Fibroblast of mammary gland (primary cell): ENCODE results near the gene SPRTN.

ENCODE experiments used
- DNase-seq: peaks from one replicate; pipeline ENCODE4 v3.0.0-alpha.2; 2010; ENCODE audit warnings: low read depth
- H3K4me3 ChIP-seq: 2 replicates; pipeline ENCODE4 v1.5.1; 2011; ENCODE audit warnings: low read depth, mild to moderate bottlenecking, low read length, moderate library complexity; ENCODE audit not compliant: control insufficient read depth
- TF ChIP-seq, protein P1 (sequence below): conservative IDR thresholded peaks from 2 replicates; pipeline ENCODE4 v1.5.1; 2011; ENCODE audit warnings: low read depth, low read length, inconsistent platforms; ENCODE audit not compliant: control insufficient read depth, insufficient read depth

Gene SPRTN

DNA sequence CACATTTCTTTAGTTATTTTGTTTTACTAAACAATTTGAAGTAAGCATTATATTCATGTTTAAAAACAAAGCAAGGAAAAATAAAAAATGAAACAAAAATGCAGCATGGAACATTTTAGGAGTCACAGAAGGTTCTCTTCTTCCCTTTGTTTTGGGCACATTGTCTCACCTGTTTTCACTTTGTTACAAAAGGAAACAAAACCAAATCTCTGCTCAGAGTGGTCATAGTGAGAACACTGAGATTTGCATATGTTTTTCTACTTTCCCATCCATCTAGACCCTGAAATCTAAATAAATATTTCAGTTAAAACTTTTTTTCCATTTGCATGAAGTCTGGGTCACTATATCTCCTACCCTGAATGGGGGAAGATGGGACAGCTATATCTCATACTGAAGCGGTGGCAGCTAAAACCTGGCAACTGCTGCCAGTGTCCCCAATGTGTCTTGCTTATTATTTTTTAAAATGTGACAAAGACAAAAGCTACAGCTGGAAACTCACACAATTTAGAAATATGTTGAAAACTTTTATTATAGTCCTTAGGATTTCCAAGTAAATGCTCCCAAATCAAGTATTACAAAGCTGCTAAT, 3.9 kb upstream of the SPRTN start:
- H3K4me3 ChIP-seq: peak overlapping the region; percentile 99
- DNase-seq: no peak

DNA sequence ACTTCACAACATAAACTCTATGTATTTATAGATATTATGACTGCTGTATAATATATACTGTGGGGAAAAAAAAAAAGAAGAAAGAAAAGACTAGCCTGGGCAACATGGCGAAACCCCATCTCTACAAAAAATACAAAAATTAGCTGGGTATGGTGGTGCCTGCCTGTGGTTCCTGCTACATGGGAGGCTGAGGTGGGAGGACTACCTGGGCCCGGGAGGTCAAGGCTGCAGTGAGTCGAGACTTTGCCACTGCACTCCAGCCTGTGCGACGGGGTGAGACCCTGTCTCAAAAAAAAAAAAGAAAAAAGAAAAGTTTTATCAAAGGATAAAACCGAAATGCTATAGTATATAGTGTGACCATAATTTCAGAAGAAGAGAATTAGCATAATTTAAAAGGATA, 3.1 kb upstream of the SPRTN start:
- TF ChIP-seq, protein P1, sequence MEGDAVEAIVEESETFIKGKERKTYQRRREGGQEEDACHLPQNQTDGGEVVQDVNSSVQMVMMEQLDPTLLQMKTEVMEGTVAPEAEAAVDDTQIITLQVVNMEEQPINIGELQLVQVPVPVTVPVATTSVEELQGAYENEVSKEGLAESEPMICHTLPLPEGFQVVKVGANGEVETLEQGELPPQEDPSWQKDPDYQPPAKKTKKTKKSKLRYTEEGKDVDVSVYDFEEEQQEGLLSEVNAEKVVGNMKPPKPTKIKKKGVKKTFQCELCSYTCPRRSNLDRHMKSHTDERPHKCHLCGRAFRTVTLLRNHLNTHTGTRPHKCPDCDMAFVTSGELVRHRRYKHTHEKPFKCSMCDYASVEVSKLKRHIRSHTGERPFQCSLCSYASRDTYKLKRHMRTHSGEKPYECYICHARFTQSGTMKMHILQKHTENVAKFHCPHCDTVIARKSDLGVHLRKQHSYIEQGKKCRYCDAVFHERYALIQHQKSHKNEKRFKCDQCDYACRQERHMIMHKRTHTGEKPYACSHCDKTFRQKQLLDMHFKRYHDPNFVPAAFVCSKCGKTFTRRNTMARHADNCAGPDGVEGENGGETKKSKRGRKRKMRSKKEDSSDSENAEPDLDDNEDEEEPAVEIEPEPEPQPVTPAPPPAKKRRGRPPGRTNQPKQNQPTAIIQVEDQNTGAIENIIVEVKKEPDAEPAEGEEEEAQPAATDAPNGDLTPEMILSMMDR: no peak
- DNase-seq: no peak
- H3K4me3 ChIP-seq: peak overlapping the region; percentile 99

More for the DNA sequence above, 3.9 kb upstream of the SPRTN start:
- TF ChIP-seq, protein P1: no peak

DNA sequence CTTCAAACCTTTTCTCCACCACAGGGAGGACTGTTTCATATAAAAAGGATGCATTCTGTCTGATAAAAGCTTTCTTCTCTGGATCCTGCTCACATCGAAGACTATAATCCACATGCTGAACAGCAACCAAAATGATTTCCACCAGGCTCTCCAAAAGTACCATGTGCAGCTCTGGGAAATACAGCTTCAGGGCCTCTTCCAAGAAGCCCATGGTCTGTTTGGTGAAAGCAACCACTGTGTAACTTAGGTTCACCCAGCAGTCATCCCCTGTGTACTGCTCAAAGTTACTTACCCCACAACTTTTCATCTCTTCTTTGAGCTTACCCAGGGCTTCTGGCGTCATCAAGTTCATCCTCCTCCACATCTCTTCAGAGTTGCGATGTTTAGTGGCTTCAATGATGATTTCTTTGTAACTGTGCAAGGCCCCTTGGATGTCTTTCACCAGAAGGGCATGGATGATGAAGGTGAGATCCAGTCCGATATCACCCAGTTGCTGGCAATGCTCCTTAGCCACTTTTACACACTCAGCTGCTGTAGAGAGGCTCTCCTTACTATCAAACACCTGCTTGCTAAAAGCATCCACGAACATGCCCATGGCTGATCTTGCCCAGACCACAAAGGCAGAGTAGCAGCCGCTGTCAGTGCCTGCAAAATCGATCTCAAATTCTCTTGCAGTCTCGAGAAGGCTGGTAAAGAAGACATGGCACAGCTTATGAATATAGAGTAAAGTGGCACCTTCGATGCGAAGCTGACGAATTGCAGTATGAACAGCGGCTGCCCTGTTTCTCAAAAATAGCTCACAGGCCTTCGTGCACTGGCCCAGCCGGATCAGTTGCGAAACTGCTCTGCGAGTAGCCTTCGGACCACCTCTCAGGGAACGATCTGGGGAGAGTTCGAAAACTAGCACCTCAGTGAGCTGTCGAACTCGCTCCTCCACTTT, 2.2 kb upstream of the SPRTN start:
- TF ChIP-seq, protein P1: no peak

DNA sequence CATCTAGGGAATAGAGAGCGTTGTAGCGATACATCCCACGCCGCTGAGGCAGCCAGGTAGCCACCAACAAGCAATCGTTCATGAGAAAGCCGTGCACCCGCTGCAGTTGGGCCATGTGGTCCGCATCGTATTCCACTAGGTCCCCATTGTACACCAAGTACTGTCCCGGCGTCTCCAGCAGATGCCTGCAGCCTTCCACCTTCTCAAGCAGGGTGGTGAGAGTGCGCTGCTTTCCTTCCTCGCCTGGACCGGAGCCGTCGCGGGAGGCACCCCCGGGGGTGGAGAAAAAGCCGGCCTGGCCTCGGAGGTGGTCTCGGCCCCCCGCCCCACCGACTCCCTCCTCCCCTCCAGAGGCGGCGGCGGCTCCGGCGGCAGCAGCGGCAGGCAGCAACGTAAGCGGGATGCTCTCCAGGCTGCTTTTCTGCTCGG, 1.0 kb upstream of the SPRTN start:
- TF ChIP-seq, protein P1: no peak
- DNase-seq: no peak

More for the DNA sequence above, 2.2 kb upstream of the SPRTN start:
- peak overlapping the region; percentile 99 for H3K4me3 ChIP-seq
- no peak for DNase-seq

DNA sequence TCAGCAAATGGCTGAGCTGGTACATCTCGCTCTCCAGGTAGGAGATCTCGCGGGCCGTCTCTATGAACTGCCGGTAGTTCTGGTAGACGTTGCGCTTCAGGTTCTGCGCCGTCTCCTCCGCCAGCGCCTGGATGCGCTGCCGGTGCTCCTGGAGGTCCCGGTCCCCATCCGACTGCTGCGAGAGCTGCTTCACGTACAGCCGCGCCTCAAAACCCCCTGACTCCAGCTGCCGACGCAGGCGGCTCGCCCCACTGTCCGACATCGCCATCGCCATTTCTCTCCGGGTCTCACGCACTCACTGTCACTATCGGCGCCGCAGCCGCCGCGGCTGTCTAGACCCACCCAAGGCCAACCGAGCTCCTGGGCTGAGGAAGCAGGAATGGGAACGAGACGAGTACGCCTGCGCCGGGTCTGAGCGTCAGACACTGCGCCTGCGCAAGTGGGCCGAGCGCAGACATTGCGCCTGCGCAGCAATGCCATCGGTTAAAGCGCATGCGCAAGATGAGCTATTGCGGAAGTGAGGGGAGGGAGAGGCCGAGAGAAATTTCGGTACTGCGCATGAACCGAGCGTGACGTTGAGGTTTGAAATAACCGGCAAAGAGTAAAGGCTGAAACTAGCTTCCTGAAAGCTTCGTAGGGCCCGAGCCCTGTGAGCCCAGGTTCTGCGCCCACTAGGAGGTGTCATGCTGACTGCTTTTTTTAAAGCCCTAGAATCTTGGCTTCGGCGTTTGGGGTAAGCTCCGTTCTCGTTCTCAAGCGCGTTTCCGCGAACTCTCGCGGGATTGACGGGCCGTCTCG, 422 bp upstream of the SPRTN start, which contains the start of gene EXOC8:
Gene EXOC8, minus strand, starts transcription at position 381 of the 798 bp plus-strand sequence. Its CDS starts 107 bp downstream, at position 274.
- TF ChIP-seq, protein P1: no peak
- H3K4me3 ChIP-seq: peak within 1 kb of the TSS; percentile 99
- DNase-seq: peak; percentile 97

More for the DNA sequence above, 1.0 kb upstream of the SPRTN start:
- H3K4me3 ChIP-seq: peak overlapping the region; percentile 99

DNA sequence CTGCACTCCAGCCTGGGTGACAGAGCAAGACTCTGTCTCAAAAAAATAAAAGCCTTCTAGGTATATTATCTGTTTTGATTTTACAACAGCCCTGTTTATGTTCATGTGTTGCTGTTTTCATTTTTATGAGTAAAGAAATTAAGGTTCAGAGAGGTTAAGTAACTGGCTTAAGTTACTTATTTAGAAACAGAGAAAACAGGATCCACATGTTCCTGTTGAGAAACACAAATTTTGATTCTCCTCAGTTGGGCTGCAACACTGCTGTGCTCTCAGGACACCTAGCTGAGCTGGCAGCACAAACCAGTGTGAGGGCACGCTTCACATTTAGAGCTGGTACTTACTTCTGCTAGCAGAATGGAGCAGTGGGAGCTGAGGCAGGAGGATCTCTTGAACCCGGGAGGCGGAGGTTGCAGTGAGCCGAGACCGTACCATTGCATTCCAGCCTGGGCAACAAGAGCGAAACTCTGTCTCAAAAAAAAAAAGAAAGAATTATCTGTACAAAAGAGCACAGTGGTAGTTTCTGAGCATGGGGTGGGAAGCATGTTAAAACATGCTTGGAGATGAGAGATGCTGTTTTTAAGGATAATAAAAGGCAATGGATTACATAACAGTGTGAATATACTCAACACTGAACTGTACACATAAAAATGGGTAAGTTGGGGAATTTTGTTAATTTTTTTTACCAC, 2.4 kb downstream of the SPRTN start:
- TF ChIP-seq, protein P1: no peak

More for the DNA sequence above, 2.4 kb downstream of the SPRTN start:
- DNase-seq: no peak
- H3K4me3 ChIP-seq: no peak overlapping the region
